HepG2 (cell line): ENCODE data around the gene STK39. TPM values are rescaled to one million over a fixed set of nuclear protein-coding genes. Genes with fewer than 3 reads are reported as not detected.

Source experiments
- ASH2L ChIP-seq: fragments of 300-600, 200-600 bp; sonication (generic); IDR thresholded peaks from 2 replicates; pipeline ENCODE4 v1.7.0; 2017; ENCODE audit warnings: low read depth, mild to moderate bottlenecking, moderate library complexity, mixed read lengths, low read length; ENCODE audit not compliant: insufficient read length
- KDM2A ChIP-seq: sonication (generic); formaldehyde crosslinking; IDR thresholded peaks from 2 replicates; pipeline ENCODE4 v1.4.0; 2020; ENCODE audit warnings: low read depth, missing genetic modification reagents, borderline replicate concordance
- MYC ChIP-seq: sonication (generic); formaldehyde crosslinking; IDR thresholded peaks from 2 replicates; pipeline ENCODE4 v1.9.0; 2021; ENCODE audit warnings: missing genetic modification reagents, borderline replicate concordance
- NCOR1 ChIP-seq: fragments of 200-600 bp; sonication (generic); IDR thresholded peaks from 2 replicates; pipeline ENCODE4 v1.7.0; 2017; ENCODE audit warnings: antibody characterized with exemption, low read length, borderline replicate concordance
- NONO ChIP-seq, 2 experiments: fragments of 450-650 bp in 1 of 2; sonication (generic) in 1 of 2; formaldehyde crosslinking in 1 of 2; IDR thresholded peaks in 1 of 2; conservative IDR thresholded peaks in 1 of 2; 2 replicates each; pipeline versions ENCODE4 v1.6.1 to v1.8.0; 2017 to 2022; ENCODE audit warnings: mild to moderate bottlenecking in 1 of 2, missing genetic modification reagents in 1 of 2, moderate library complexity in 1 of 2
- NRL ChIP-seq: sonication (generic); formaldehyde crosslinking; IDR thresholded peaks from 2 replicates; pipeline ENCODE4 v1.5.0; 2020; ENCODE audit warnings: missing genetic modification reagents, mild to moderate bottlenecking, moderate library complexity, borderline replicate concordance
- PHF21A ChIP-seq: sonication (generic); formaldehyde crosslinking; IDR thresholded peaks from 2 replicates; pipeline ENCODE4 v1.5.0; 2020; ENCODE audit warnings: mild to moderate bottlenecking, missing genetic modification reagents
- RBM39 ChIP-seq: fragments of 200-400 bp; formaldehyde crosslinking; IDR thresholded peaks from one replicate; pipeline ENCODE4 v1.6.1; 2018; ENCODE audit warnings: antibody characterized with exemption, mild to moderate bottlenecking, low read depth, low read length; ENCODE audit not compliant: poor library complexity, severe bottlenecking
- RXRB ChIP-seq: IDR thresholded peaks from 2 replicates; pipeline ENCODE4 v1.6.1; 2016; ENCODE audit warnings: borderline replicate concordance, missing genetic modification reagents, missing compliant biosample characterization
- SIN3A ChIP-seq: IDR thresholded peaks from 2 replicates; pipeline ENCODE4 v1.6.1; 2011; ENCODE audit warnings: low read depth, mild to moderate bottlenecking, control low read depth, low read length, borderline replicate concordance
- TBX2 ChIP-seq: sonication (generic); formaldehyde crosslinking; IDR thresholded peaks from 2 replicates; pipeline ENCODE4 v1.5.0; 2020; ENCODE audit warnings: missing genetic modification reagents, mild to moderate bottlenecking, borderline replicate concordance
- ZFX ChIP-seq: sonication (generic); formaldehyde crosslinking; IDR thresholded peaks from 2 replicates; pipeline ENCODE4 v1.4.0; 2020; ENCODE audit warnings: mild to moderate bottlenecking, low read depth, missing genetic modification reagents, moderate library complexity
- ZNF205 ChIP-seq: IDR thresholded peaks from 2 replicates; pipeline ENCODE4 v1.6.1; 2018; ENCODE audit warnings: missing biosample characterization, missing genetic modification reagents
- ZNF781 ChIP-seq: sonication (generic); formaldehyde crosslinking; IDR thresholded peaks from 2 replicates; pipeline ENCODE4 v1.5.1; 2020; ENCODE audit warnings: borderline replicate concordance, mild to moderate bottlenecking, missing genetic modification reagents; ENCODE audit errors: not compliant biosample characterization
- polyA plus RNA-seq, 8 experiments: library from polyadenylated mRNA; depleted of rRNA in 3 of 8; stranded (reverse) in 7 of 8; unstranded in 1 of 8; fragments of >200 nt; fragmentation: Illumina TruSeq in 4 of 8; extraction: Trizol in 4 of 8; gene quantifications; 2 replicates each; pipeline versions ENCODE4 v1.2.1 to v1.2.3, GENCODE V29; 2011 to 2016; ENCODE audit warnings: low read depth in 4 of 8, missing spikeins in 1 of 8, mixed read lengths in 1 of 8; ENCODE audit not compliant: insufficient read depth in 1 of 8
- total RNA-seq, 5 experiments: library from RNA; depleted of rRNA; stranded (reverse); fragments of >200 nt; fragmentation: Illumina TruSeq; extraction: Trizol; gene quantifications; 2 replicates each; pipeline ENCODE4 v1.2.3, GENCODE V29; 2016; ENCODE audit warnings: low read depth in 1 of 5
- TF ChIP-seq, protein P1 (sequence below): sonication (generic); formaldehyde crosslinking; IDR thresholded peaks from 2 replicates; pipeline ENCODE4 v1.4.0; 2020; ENCODE audit warnings: missing genetic modification reagents
- TF ChIP-seq, protein P2 (sequence below): sonication (generic); formaldehyde crosslinking; IDR thresholded peaks from 2 replicates; pipeline ENCODE4 v1.5.0; 2020; ENCODE audit warnings: missing genetic modification reagents, mild to moderate bottlenecking, borderline replicate concordance
- TF ChIP-seq, protein P3 (sequence below): sonication (generic); formaldehyde crosslinking; IDR thresholded peaks from 2 replicates; pipeline ENCODE4 v1.9.0; 2022; ENCODE audit warnings: missing genetic modification reagents, mild to moderate bottlenecking, borderline replicate concordance
- TF ChIP-seq, protein P4 (sequence below): sonication (generic); formaldehyde crosslinking; IDR thresholded peaks from 2 replicates; pipeline ENCODE4 v1.4.0; 2020; ENCODE audit warnings: missing genetic modification reagents

STK39 gene
- total and polyA plus RNA-seq, 2 of the 13 experiments (the other 11 are each of a cell fraction or from before 2014, with no cell fraction given) = 27.3 to 38.4 TPM

DNA sequence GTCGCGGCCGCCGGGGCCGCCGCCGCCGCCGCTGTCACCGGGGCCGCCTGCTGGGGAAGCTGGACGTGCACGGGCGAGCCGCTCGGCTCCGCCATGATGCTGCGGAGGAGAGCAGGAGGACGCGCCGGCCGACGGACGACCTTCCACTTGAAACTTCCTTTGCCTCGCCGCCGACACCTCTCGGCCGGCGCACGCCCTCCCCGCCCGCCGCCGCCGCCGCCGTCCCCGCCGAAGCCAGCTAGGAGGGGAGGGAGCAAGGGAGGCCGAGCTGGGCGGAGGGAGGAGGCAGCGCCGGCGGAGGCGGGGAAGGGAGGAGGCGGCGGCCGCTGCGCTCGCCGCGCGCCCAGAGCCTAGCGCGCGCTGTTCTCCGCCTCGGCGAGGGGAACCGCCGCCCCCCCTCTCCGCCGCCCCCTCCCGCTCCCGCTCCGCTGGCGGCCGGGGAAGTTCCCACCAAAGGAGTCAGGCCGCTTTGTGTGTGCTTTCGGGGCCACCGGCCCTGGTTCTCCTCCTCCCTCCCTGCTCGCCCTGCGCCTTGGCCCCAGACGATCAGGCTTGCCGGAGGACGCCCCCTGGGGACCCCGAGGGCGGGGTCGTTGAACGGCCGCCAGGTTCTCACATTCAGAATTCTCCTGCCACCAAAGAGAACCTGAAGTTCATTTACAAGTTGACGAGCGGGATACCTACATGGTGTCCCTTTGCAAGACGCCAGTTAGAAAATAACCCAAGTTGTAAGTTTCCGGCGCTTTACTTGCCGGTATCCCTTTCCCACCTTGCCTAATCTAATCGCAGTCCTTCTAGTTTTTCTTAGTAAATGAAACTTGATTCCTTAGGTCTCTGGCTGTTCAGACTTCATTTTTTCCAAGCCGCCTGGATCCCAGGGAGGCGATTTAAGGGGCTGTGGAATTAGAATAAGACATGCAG lies at the start of gene STK39 (continued):
- TF ChIP-seq, protein P1, sequence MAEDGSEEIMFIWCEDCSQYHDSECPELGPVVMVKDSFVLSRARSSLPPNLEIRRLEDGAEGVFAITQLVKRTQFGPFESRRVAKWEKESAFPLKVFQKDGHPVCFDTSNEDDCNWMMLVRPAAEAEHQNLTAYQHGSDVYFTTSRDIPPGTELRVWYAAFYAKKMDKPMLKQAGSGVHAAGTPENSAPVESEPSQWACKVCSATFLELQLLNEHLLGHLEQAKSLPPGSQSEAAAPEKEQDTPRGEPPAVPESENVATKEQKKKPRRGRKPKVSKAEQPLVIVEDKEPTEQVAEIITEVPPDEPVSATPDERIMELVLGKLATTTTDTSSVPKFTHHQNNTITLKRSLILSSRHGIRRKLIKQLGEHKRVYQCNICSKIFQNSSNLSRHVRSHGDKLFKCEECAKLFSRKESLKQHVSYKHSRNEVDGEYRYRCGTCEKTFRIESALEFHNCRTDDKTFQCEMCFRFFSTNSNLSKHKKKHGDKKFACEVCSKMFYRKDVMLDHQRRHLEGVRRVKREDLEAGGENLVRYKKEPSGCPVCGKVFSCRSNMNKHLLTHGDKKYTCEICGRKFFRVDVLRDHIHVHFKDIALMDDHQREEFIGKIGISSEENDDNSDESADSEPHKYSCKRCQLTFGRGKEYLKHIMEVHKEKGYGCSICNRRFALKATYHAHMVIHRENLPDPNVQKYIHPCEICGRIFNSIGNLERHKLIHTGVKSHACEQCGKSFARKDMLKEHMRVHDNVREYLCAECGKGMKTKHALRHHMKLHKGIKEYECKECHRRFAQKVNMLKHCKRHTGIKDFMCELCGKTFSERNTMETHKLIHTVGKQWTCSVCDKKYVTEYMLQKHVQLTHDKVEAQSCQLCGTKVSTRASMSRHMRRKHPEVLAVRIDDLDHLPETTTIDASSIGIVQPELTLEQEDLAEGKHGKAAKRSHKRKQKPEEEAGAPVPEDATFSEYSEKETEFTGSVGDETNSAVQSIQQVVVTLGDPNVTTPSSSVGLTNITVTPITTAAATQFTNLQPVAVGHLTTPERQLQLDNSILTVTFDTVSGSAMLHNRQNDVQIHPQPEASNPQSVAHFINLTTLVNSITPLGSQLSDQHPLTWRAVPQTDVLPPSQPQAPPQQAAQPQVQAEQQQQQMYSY (CRISPR knock-in tag) = 0 out of 2 replicates have a peak, but pooled peaks have one; percentile 18
- TF ChIP-seq TBX2 (peak; percentile 74), NONO (IDR thresholded peaks at IDR 0.05) (no peak), NONO (CRISPR knock-in tag; conservative IDR thresholded peaks at IDR 0.05) (peak; percentile 32; the same call in 1 of the 2 replicates), ASH2L (peak; percentile 93), ZNF205 (peak; percentile 56), ZNF781 (CRISPR knock-in tag) (no peak), ZFX (CRISPR knock-in tag) (peak; percentile 71), KDM2A (peak; percentile 87; the same call in 1 of the 2 replicates), RXRB (CRISPR knock-in tag) (peak; percentile 77; the same call in 1 of the 2 replicates), MYC (peak; percentile 72; the same call in 1 of the 2 replicates), RBM39 (no peak), NRL (CRISPR knock-in tag) (peak; percentile 93; the same call in 1 of the 2 replicates), NCOR1 (0 out of 2 replicates have a peak, but pooled peaks have one; percentile 33), SIN3A (peak; percentile 76; the same call in 1 of the 2 replicates), PHF21A (CRISPR knock-in tag) (peak; percentile 65)
- TF ChIP-seq, protein P2, sequence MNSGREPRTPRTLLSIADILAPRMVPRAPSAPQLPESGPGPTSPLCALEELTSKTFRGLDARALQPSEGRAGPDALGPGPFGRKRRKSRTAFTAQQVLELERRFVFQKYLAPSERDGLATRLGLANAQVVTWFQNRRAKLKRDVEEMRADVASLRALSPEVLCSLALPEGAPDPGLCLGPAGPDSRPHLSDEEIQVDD (CRISPR knock-in tag) = peak; percentile 81; the same call in 1 of the 2 replicates
- TF ChIP-seq, protein P3, sequence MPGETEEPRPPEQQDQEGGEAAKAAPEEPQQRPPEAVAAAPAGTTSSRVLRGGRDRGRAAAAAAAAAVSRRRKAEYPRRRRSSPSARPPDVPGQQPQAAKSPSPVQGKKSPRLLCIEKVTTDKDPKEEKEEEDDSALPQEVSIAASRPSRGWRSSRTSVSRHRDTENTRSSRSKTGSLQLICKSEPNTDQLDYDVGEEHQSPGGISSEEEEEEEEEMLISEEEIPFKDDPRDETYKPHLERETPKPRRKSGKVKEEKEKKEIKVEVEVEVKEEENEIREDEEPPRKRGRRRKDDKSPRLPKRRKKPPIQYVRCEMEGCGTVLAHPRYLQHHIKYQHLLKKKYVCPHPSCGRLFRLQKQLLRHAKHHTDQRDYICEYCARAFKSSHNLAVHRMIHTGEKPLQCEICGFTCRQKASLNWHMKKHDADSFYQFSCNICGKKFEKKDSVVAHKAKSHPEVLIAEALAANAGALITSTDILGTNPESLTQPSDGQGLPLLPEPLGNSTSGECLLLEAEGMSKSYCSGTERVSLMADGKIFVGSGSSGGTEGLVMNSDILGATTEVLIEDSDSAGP (CRISPR knock-in tag) = peak; percentile 76; the same call in 1 of the 2 replicates
- TF ChIP-seq, protein P4, sequence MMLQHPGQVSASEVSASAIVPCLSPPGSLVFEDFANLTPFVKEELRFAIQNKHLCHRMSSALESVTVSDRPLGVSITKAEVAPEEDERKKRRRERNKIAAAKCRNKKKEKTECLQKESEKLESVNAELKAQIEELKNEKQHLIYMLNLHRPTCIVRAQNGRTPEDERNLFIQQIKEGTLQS (CRISPR knock-in tag) = 0 out of 2 replicates have a peak, but pooled peaks have one; percentile 23
